ENCODE measurements around the gene PLA2G4E. TPM values are rescaled to one million over a fixed set of nuclear protein-coding genes. Genes with fewer than 3 reads are reported as not detected.

PLA2G4E gene
- total RNA-seq, 6 donors from 2014 or later = 0.13 to 5.2 (median 1.1) TPM; not detected in 2

- Histone ChIP-seq H3K4me1 (peaks cover 9 to 33% (median 20%) of the 10 kb centered on the region in 4 donors), H3K27ac (no peak overlapping the region)
Measured at GRCh38 chr15:41946970-41947369, 73.9 kb downstream of the PLA2G4E start.

GRCh38 chr15:41945731-41946130 is 75.1 kb downstream of the PLA2G4E start:
- DNase-seq (no peak), ATAC-seq (ENCODE audit: low FRiP score in 2 of 2) (no peak)
- no peaks in the 10 kb centered on the region for H3K27me3 ChIP-seq
- H3K27ac ChIP-seq = no peak overlapping the region
- peaks cover 9 to 24% (median 19%) of the 10 kb centered on the region in 4 donors for H3K4me1 ChIP-seq
- 75 to 88% methylated on average over 11 of the region's 11 CpGs for WGBS, 2 donors
- TF ChIP-seq CTCF (IDR thresholded peaks at IDR 0.05) = no peak
- no peak for TF ChIP-seq POLR2A (IDR thresholded peaks at IDR 0.05)
- TF ChIP-seq EP300 (IDR thresholded peaks at IDR 0.05) = no peak
- no peak for TF ChIP-seq POLR2AphosphoS5 (IDR thresholded peaks at IDR 0.05)
- no peak overlapping the region for H3K4me3 ChIP-seq
- peaks cover 0 to 34% (median 10%) of the 10 kb centered on the region in 4 donors for H3K36me3 ChIP-seq
- H3K9me3 ChIP-seq = no peaks in the 10 kb centered on the region

More at GRCh38 chr15:41946970-41947369, 73.9 kb downstream of the PLA2G4E start:
- 90% methylated on average over 2 of the region's 2 CpGs for WGBS, 2 donors
- TF ChIP-seq EP300 (IDR thresholded peaks at IDR 0.05) (no peak), POLR2AphosphoS5 (IDR thresholded peaks at IDR 0.05) (no peak), CTCF (IDR thresholded peaks at IDR 0.05) (no peak), POLR2A (IDR thresholded peaks at IDR 0.05) (no peak)
- H3K36me3 ChIP-seq = peaks cover 0 to 29% (median 11%) of the 10 kb centered on the region in 4 donors
- DNase-seq (no peak), ATAC-seq (ENCODE audit: low FRiP score in 2 of 2) (no peak)
- no peaks in the 10 kb centered on the region for H3K27me3 ChIP-seq
- no peak overlapping the region for H3K4me3 ChIP-seq
- H3K9me3 ChIP-seq = no peaks in the 10 kb centered on the region

- Histone ChIP-seq H3K27ac (no peak overlapping the region), H3K4me3 (no peak overlapping the region), H3K27me3 (no peaks in the 10 kb centered on the region), H3K4me1 (peaks cover 6 to 22% (median 16%) of the 10 kb centered on the region in 4 donors), H3K9me3 (no peaks in the 10 kb centered on the region), H3K36me3 (peaks cover 0 to 39% (median 11%) of the 10 kb centered on the region in 4 donors)
- ATAC-seq (ENCODE audit: low FRiP score in 2 of 2) = no peak
- no peak for DNase-seq
- TF ChIP-seq POLR2AphosphoS5 (IDR thresholded peaks at IDR 0.05) = no peak
- no peak for TF ChIP-seq EP300 (IDR thresholded peaks at IDR 0.05)
- no peak for TF ChIP-seq CTCF (IDR thresholded peaks at IDR 0.05)
- no peak for TF ChIP-seq POLR2A (IDR thresholded peaks at IDR 0.05)
- 96 to 98% methylated on average over 6 of the region's 6 CpGs for WGBS, 2 donors
Measured at GRCh38 chr15:41945221-41945620, 75.6 kb downstream of the PLA2G4E start.

- peaks cover 0 to 15% (median 10%) of the 10 kb centered on the region in 4 donors for H3K4me1 ChIP-seq
- H3K27ac ChIP-seq = peak overlapping the region in 2 of 4 donors; percentile 63 to 67
- H3K9me3 ChIP-seq = no peaks in the 10 kb centered on the region
- DNase-seq (no peak), ATAC-seq (ENCODE audit: low FRiP score in 2 of 2) (peak; percentile 60 to 87)
- H3K27me3 ChIP-seq = no peaks in the 10 kb centered on the region
- peaks cover 0 to 45% (median 12%) of the 10 kb centered on the region in 4 donors for H3K36me3 ChIP-seq
- TF ChIP-seq POLR2AphosphoS5 (IDR thresholded peaks at IDR 0.05) = no peak
- TF ChIP-seq EP300 (IDR thresholded peaks at IDR 0.05) = no peak
- TF ChIP-seq POLR2A (IDR thresholded peaks at IDR 0.05) = no peak
- TF ChIP-seq CTCF (IDR thresholded peaks at IDR 0.05) = no peak
- no peak overlapping the region for H3K4me3 ChIP-seq
- 62 to 64% methylated on average over 8 of the region's 8 CpGs for WGBS, 2 donors
Measured at GRCh38 chr15:41944313-41944940, 76.4 kb downstream of the PLA2G4E start.
